Activated T-helper 1 cell treated with anti-CD3 and anti-CD28 coated beads, Interleukin-2, amount 50 U/mL, for 16 hours (primary cell): ENCODE data around the gene SHD.
"Not testable (repeated sequence)": the region's sequence is repeated elsewhere in the genome, so short reads cannot be mapped to it uniquely, and the experiment has no call there.

Source experiments
- DNase-seq, 2 donors: peaks; one replicate each; pipeline ENCODE4 v3.0.0-alpha.2; 2020; ENCODE audit warnings: low read depth in 1 of 2, low spot score in 1 of 2

SHD gene, protein sequence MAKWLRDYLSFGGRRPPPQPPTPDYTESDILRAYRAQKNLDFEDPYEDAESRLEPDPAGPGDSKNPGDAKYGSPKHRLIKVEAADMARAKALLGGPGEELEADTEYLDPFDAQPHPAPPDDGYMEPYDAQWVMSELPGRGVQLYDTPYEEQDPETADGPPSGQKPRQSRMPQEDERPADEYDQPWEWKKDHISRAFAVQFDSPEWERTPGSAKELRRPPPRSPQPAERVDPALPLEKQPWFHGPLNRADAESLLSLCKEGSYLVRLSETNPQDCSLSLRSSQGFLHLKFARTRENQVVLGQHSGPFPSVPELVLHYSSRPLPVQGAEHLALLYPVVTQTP

DNA sequence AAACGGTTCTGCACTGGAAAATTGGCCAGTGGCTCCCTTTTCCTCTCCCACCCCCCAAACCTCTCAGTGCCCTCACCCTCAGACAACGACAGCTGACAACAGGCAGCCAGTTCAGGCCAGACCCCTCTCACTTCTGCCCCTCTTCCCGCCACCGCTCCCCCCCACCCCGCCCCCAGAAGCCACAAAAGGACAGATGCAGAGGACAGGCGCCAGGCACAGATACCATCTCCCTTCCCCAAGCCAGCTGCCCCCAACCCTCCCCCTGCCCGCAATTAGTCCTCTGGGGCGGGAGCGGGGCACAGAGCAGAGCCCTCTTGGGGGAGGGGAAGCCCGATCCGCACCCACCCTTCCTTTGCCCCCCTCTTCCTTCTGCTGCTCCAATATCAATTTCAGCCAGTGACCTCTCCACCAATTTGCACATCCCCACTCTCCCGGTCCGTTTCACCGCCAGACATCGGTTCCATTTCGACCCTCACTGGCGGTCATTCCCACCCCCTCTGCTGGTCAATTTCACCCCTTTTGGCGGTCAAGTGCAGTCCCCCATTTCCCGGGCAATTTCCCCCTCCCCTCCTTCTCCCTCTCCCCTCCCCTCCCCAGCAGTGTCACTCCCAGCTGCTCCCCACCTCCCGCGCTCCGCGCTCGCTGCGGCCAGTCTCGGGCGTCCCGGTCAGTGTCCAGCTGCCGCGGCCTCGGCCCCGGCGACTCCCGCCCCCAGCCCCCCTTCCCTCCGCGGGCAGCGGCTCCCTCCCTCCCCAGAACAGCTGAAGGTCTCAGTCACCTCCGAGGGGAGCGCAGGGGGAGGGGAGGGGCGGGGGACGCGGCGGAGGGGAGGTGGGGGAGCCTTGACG, at the start of gene SHD:
Gene SHD (plus strand): TSS at position 848 of the 848 bp plus-strand sequence. CDS start 798 bp downstream, outside the sequence.
- no peak for DNase-seq

DNA sequence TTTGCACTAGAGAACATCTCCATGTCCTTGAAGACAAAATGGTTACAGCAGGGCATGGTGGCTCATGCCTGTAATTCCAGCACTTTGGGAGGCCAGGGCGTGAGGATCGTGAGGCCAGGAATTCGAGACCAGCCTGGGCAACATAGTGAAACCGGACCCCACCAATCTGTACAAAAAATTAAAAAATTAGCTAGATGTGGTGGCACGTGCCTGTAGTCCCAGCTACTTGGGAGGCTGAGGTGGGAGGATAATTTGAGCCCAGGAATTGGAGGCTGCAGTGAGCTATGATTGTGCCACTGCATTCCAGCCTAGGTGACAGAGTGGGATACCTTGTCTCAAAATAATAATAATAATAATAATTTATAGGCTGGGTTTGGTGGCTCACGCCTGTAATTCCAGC, 48.8 kb upstream of the SHD start:
- not testable (repeated sequence) for DNase-seq

DNA sequence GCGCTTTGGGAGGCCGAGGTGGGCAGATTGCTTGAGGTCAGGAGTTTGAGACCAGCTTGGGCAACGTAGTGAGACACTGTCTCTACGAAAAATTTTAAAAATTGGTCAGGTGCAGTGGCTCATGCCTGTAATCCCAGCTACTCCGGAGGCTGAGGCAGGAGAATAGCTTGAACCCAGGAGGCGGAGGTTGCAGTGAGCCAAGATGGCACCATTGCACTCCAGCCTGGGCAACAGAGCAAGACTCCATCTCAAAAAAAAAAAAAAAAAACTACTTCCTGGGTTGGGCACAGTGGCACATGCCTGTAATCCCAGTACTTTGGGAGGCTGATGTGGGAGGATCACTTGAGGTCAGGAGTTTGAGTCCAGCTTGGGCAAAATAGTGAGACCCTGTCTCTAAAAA, 47.5 kb upstream of the SHD start:
- DNase-seq = not testable (repeated sequence)

DNA sequence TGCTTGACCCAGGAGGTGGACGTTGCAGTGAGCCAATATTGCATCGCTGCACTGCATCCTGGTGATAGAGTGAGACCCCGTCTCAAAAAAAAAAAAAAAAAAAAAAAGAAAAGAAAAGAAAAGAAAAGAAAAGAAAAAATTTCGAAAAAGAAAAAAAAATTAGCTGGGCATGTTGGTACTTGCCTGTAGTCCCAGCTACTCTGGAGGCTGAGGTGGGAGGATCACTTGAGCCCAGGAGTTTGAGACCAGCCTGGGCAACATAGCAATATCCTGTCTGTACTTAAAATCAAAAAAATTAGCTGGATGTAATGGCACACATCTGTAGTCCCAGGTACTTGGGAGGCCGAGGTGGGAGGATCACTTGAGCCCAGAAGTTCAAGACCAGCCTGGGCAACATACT, 46.9 kb upstream of the SHD start:
- DNase-seq = not testable (repeated sequence)

DNA sequence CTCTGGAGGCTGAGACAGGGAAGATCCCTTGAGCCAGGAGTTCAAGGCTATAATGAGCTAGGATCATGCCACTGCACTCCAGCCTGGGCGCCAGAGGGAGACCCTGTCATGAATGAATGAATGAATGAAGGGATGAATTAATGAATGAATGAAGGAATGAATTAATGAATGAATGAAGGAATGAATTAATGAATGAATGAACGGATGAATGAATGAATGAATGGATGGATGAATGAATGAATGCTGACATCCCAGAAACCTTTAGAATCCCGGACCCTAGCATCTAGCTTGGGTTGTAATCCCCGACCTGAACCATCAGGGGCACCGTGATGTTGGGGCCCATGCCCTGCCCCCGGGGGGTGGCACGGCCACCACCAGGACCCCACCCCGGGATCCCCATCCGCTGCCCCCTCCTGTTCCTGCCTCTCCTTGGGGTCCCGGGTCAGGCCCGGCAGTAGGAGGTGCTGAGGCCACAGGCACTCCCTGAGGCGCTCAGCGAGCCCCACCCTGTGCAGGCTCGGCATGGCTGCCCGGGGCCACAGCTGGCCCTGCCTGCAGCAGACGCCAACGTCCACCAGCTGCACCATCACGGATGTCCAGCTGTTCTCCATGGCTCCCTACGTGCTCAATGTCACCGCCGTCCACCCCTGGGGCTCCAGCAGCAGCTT, 46.3 kb upstream of the SHD start:
- no peak for DNase-seq

DNA sequence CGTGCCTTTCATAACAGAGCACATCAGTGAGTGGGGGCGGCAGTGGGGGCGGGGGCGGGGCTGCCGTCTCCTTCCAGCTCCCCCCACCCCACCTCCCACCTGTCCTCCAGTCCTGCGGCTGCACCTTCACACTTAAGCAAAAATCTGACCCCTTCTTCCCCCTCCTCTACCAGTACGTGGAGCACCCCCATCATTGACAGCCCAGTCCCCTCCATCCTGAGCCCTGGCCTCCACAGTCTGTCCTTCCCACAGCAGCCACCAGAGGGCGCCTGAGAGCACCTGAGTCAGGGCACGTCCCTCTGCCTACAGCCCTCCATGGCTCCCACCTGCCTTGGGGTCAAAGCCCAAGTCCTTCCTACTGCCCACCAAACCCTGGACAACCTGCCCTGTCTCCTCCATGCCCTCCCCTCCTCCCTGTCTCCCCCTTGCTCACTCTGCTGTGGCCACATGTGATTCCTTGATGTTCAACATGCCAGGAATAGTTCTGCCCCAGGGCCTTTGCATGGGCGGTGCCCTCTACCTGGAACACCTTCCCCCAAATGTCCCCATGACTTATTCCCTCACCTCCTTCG, 45.7 kb upstream of the SHD start:
- DNase-seq = peak; percentile 50 to 52

DNA sequence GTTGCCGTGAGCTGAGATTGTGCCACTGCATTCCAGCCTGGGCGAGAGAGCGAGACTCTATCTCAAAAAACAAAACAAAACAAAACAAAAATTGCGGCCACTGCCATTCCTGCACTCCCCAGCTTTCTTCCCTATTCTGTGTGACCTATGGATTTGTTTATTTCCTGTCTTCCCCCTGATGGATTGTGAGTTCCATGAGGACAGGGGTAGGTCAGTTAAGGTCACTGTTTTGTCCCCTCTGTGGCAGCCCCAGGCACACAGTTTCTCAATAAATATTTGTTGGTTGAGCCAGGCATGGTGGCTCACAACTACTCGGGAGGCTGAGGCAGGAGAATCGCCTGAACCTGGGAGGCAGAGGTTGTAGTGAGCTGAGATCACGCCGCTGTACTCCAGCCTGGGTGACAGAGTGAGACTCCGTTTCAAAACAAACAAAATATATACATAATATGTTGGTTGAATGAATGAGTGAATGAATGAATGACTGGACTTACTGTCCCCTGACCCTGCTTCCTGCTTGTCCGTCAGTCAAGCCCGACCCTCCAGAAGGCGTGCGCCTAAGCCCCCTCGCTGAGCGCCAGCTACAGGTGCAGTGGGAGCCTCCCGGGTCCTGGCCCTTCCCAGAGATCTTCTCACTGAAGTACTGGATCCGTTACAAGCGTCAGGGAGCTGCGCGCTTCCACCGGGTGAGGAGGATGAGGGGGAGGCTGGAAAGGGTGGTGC, 44.8 kb upstream of the SHD start:
- DNase-seq = no peak

- no peak for DNase-seq
Measured at GRCh38 chr19:4234862-4235201, 44.2 kb upstream of the SHD start.

GRCh38 chr19:4237510-4237909, 41.6 kb upstream of the SHD start:
- DNase-seq = not testable (repeated sequence)

DNA sequence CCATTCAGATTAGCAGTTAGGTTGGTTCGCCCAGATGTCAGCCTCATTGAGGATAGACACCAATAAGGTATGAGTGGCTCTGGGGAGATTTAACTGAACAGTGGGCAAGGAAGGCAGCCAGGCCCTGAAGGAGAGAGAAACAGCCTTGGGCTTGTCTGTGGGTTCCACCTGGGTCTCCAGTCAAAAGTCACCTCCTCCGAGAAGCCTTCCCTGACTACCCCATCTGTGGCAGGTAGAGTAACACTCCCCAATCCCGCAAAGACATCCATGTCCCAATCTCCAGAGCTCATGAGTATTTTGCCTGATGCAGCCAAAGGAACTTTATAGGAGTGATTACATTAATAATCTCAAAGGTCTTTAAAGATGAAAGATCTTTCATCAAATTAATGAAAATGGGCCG, 40.2 kb upstream of the SHD start:
- no peak for DNase-seq

- no peak for DNase-seq
Measured at GRCh38 chr19:4241824-4242430, 37.1 kb upstream of the SHD start.

DNA sequence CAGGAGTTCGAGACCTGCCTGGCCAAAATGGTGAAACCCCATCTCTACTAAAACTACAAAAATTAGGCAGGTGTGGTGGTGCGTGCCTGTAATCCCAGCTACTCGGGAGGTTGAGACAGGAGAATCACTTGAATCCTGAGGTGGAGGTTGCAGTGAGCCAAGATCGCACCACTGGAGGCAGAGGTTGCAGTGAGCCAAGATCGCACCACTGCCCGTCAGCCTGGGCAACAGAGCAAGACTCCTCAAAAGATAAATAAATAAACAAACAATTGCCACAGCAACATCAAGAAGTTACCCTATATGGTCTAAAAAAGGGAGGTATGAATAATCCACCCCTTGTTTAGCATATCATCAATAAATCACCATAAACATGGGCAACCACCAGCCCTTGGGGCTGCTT, 33.1 kb upstream of the SHD start:
- DNase-seq = not testable (repeated sequence)

- peak; percentile 91 to 95 for DNase-seq
Measured at GRCh38 chr19:4246767-4247593, 32.1 kb upstream of the SHD start, which contains the start of gene YJU2. TSS of gene YJU2 (plus strand) at chr19:4247080. CDS start at chr19:4247147, 67 bp downstream.

DNA sequence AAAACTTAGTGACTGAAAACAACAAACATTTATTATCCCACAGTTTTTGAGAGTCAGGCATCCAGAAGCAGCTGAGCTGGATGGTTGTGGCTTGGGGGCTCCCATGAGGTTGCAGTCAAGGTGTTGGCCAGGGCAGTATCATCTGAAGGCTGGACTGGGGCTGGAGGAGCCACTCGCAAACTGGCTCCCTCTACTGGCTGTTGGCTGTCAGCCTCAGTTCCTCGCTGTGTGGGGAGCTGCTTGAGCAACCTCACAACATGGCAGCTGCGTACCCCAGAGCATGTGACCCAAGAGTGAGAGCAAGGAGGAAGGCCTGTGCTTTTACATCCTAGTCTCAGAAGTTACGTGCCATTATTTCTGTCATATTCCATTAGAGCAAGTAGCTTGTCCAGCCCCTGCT, 22.5 kb upstream of the SHD start:
- no peak for DNase-seq

- DNase-seq = no peak
Measured at GRCh38 chr19:4257025-4257424, 22.0 kb upstream of the SHD start.

GRCh38 chr19:4258181-4258580, 20.9 kb upstream of the SHD start:
- DNase-seq = no peak

DNA sequence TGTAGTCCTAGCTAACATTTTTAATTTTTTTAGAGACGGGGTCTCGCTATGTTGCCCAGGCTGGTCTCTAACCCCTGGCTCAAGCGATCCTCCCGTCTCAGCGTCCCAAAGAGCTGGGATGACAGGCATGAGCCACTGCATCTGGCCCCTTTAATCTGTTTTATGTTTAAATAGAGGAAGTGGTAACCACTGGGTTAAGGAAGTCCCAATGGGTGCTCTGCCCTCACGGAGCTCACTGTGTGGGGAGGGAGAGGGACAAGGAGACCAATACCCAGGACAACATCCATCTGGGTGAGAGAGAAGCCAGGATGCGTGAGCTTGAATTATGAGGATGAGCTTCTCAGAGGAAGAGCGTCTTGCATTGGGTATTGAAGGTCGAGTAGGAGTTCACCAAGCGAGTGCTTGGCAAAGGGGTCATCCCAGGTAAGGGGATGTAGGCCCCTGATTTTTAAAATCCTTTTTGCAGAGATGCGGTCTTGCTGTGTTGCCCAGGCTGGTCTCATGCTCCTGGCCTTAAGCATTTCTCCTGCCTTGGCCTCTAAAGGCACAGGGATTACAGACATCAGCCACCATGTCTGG, 18.4 kb upstream of the SHD start:
- no peak for DNase-seq

DNA sequence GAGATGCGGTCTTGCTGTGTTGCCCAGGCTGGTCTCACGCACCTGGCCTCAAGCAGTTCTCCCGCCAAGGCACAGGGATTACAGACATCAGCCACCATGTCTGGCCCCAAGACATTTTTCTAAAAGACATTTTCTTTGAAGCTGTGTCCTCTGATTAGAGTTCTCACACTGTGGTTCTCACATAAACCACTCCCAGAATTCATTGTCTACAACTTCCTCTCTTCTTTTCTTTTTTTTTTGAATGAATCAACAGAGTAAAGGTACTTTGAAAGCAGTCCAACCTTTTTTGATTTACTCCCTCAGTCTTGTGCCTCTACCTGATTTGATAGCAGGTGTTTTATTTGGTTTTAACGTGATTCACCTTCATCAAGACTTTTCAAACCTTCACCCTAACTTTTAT, 14.3 kb upstream of the SHD start:
- DNase-seq = no peak
